Natural killer cell (primary cell): ENCODE data around the gene SYNPR. TPM values are rescaled to one million over a fixed set of nuclear protein-coding genes. Genes with fewer than 3 reads are reported as not detected.

Source experiments
- ATAC-seq, 3 donors: fragments of 150-1000 bp in 2 of 3; fragments of 200-7000 bp in 1 of 3; cut with Tn5 transposase; 1 replicate in 1 of 3; 2 replicates in 2 of 3; pipeline ENCODE4 v1.10.0; 2021; ENCODE audit warnings: mild to moderate bottlenecking in 2 of 3, moderate library complexity in 2 of 3
- DNase-seq, 2 donors: peaks; one replicate each; pipeline versions ENCODE4 v3.0.0 to v3.0.0-alpha.2; 2013 to 2021; ENCODE audit warnings: mixed read lengths in 1 of 2
- H3K27ac ChIP-seq: one replicate; pipeline ENCODE4 v1.5.1; 2013; ENCODE audit warnings: mild to moderate bottlenecking, low read length
- H3K27me3 ChIP-seq: one replicate; pipeline ENCODE4 v1.6.1; 2013; ENCODE audit warnings: low read length; ENCODE audit not compliant: control insufficient read depth, insufficient read depth
- H3K36me3 ChIP-seq: one replicate; pipeline ENCODE4 v1.6.1; 2013; ENCODE audit warnings: low read length; ENCODE audit not compliant: control insufficient read depth, insufficient read depth
- H3K4me1 ChIP-seq: one replicate; pipeline ENCODE4 v1.6.1; 2013; ENCODE audit warnings: low read length; ENCODE audit not compliant: control insufficient read depth, insufficient read depth
- H3K4me3 ChIP-seq: one replicate; pipeline ENCODE4 v1.5.1; 2013; ENCODE audit warnings: low read length
- H3K9me3 ChIP-seq: one replicate; pipeline ENCODE4 v1.6.1; 2013; ENCODE audit warnings: low read length; ENCODE audit not compliant: control insufficient read depth, insufficient read depth
- H3K27ac Mint-ChIP-seq, 2 donors: one replicate each; pipeline ENCODE4 v1.8.0; 2022; ENCODE audit warnings: mild to moderate bottlenecking in 2 of 2, mixed read lengths in 2 of 2, moderate library complexity in 1 of 2
- H3K27me3 Mint-ChIP-seq, 2 donors: one replicate each; pipeline ENCODE4 v1.8.0; 2022; ENCODE audit warnings: low read depth in 2 of 2, mixed read lengths in 2 of 2
- H3K36me3 Mint-ChIP-seq: one replicate; pipeline ENCODE4 v1.8.0; 2022; ENCODE audit warnings: mixed read lengths
- H3K4me1 Mint-ChIP-seq, 2 donors: one replicate each; pipeline ENCODE4 v1.8.0; 2022; ENCODE audit warnings: mixed read lengths in 2 of 2
- H3K4me3 Mint-ChIP-seq: one replicate; pipeline ENCODE4 v1.8.0; 2022; ENCODE audit warnings: mild to moderate bottlenecking, moderate library complexity, mixed read lengths
- H3K9me3 Mint-ChIP-seq, 2 donors: one replicate each; pipeline ENCODE4 v1.8.0; 2022; ENCODE audit warnings: mixed read lengths in 2 of 2
- CTCF ChIP-seq: fragments of 200-600 bp; IDR thresholded peaks from one replicate; pipeline ENCODE4 v1.8.0; 2022; ENCODE audit warnings: antibody characterized with exemption
- WGBS: methylation state at CpG from one replicate; pipeline ENCODE4 v1.1.7; 2013; ENCODE audit warnings: missing lambda C conversion rate; ENCODE audit not compliant: insufficient coverage; 5-methylcytosine and 5-hydroxymethylcytosine counted together
- intact Hi-C: fragments of 100-400 bp; cut with micrococcal nuclease; formaldehyde crosslinking; loops from one replicate; pipeline ENCODE4 v1.14.2; 2022
- total RNA-seq, 4 donors: library from RNA; stranded (reverse); fragments of 120-200 nt in 1 of 4; gene quantifications; one replicate each; pipeline versions ENCODE4 v1.2.3 to v1.2.4, GENCODE V29; 2013 to 2022

Gene SYNPR
- total RNA-seq, 3 donors from 2014 or later (not counting 1 experiment from before 2014, with no cell fraction given) = not detected

DNA sequence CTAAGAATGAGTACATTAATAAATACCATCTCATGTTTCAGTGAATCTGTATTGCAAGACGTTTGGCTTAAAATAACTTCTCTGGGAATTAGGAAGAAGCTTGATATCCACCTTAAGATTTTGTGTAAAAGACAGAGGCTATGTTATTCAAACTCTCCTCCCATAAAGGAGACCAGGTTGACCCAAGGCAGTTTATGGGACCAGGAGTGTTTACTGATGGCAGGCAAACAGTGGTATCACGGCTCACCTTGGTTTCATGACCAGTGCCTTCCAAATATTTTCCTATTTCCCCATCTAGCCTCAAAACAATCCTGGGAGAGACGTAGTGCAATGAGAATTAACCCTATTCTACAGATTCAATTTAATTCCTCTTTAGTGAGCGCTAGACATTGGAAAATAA is 284.2 kb downstream of the SYNPR start:
- peaks cover 3% of the 10 kb centered on the region for H3K9me3 ChIP-seq
- WGBS = 85% methylated on average over 2 of the region's 4 CpGs
- H3K36me3 ChIP-seq = no peaks in the 10 kb centered on the region
- no peak overlapping the region for H3K27ac ChIP-seq
- ATAC-seq = no peak
- Mint-ChIP-seq H3K27me3 (no peaks in the 10 kb centered on the region), H3K36me3 (no peaks in the 10 kb centered on the region), H3K9me3 (peaks cover 0 to 5% of the 10 kb centered on the region in 2 donors), H3K27ac (no peak overlapping the region), H3K4me3 (no peak overlapping the region), H3K4me1 (no peaks in the 10 kb centered on the region)
- H3K27me3 ChIP-seq = no peaks in the 10 kb centered on the region
- intact Hi-C loops = no loop called here
- no peak for TF ChIP-seq CTCF
- H3K4me3 ChIP-seq = no peak overlapping the region
- no peaks in the 10 kb centered on the region for H3K4me1 ChIP-seq
- no peak for DNase-seq

DNA sequence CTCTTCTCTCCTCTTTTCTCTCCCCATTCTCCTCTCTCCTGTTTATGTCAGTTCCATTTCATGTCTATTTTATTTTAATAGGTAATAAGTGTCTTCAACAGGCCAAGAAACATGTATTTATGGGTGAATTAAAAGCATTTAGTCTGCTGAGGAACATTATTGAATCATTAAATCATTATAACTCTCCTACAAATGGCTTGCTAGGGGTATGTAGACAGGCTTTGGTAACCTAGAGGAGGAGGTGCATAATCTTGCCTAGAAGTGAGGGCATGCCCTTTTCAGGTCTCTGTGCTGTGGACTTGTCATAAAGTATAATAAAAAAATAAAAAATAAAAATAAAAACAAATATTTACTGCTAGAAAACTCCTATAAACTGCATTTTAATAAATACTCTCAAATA is 285.5 kb downstream of the SYNPR start:
- TF ChIP-seq CTCF = no peak
- H3K27ac Mint-ChIP-seq = no peak overlapping the region
- Histone ChIP-seq H3K36me3 (no peaks in the 10 kb centered on the region), H3K27ac (no peak overlapping the region), H3K27me3 (no peaks in the 10 kb centered on the region), H3K4me3 (no peak overlapping the region), H3K9me3 (peaks cover 3% of the 10 kb centered on the region), H3K4me1 (no peaks in the 10 kb centered on the region)
- peaks cover 0 to 7% of the 10 kb centered on the region in 2 donors for H3K9me3 Mint-ChIP-seq
- DNase-seq (no peak), ATAC-seq (no peak)
- no peaks in the 10 kb centered on the region for H3K4me1 Mint-ChIP-seq
- no peak overlapping the region for H3K4me3 Mint-ChIP-seq
- H3K27me3 Mint-ChIP-seq = no peaks in the 10 kb centered on the region
- no peaks in the 10 kb centered on the region for H3K36me3 Mint-ChIP-seq
- intact Hi-C loops = no loop called here

DNA sequence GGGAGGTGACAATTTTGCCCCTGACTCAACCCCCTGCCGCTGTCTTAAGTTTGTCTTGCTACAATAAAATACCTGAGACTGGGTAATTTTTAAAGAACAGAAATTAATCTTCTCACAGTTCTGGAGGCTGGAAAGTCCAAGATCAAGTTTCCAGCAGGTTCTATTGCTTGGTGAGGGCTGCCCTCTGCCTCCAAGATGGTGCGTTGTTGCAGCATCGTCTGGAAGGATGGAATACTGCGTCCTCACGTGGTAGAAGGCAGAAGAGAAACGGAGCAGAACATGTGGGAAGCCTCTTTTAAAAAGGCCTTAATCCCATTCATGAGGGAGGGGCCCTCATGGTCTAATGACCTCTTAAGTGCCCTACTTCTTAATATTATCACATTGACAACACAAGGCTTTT is 287.1 kb downstream of the SYNPR start:
- Mint-ChIP-seq H3K4me1 (no peaks in the 10 kb centered on the region), H3K36me3 (no peaks in the 10 kb centered on the region), H3K4me3 (no peak overlapping the region), H3K27me3 (no peaks in the 10 kb centered on the region), H3K27ac (no peak overlapping the region), H3K9me3 (peaks cover under 1 to 8% of the 10 kb centered on the region in 2 donors)
- no peak overlapping the region for H3K4me3 ChIP-seq
- no peak for TF ChIP-seq CTCF
- 74% methylated on average over 6 of the region's 6 CpGs for whole genome bisulfite sequencing
- no peak for ATAC-seq
- H3K27ac ChIP-seq = no peak overlapping the region
- DNase-seq = no peak
- no peaks in the 10 kb centered on the region for H3K27me3 ChIP-seq
- H3K36me3 ChIP-seq = no peaks in the 10 kb centered on the region
- H3K4me1 ChIP-seq = no peaks in the 10 kb centered on the region
- intact Hi-C loops = no loop called here
- H3K9me3 ChIP-seq = peaks cover 3% of the 10 kb centered on the region

DNA sequence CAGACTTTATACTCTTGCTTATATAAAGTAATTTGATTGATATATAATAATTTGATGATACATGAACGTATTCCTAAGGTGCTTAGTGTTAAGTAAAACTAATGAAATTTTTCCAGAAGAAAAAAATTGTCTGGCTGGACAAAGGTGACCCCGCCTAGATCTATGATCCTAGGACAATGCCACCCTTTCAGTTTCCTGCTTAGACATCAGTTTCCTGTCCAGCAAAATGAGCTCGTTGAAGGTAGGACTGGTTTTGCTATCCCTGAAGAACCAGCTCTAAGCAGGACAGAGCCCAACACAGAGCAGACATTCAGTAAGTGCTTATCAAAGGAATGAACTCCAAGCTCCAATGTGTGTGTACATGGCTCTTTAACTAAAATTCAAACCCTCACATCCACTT is 293.6 kb downstream of the SYNPR start:
- peaks cover 9 to 10% of the 10 kb centered on the region in 2 donors for H3K9me3 Mint-ChIP-seq
- H3K9me3 ChIP-seq = peaks cover 3% of the 10 kb centered on the region
- no peak overlapping the region for H3K27ac Mint-ChIP-seq
- no peak overlapping the region for H3K4me3 Mint-ChIP-seq
- no peaks in the 10 kb centered on the region for H3K27me3 Mint-ChIP-seq
- no peaks in the 10 kb centered on the region for H3K36me3 Mint-ChIP-seq
- WGBS = 74% methylated on average over 3 of the region's 3 CpGs
- no peaks in the 10 kb centered on the region for H3K4me1 ChIP-seq
- no peak for TF ChIP-seq CTCF
- no peak for ATAC-seq
- no peak overlapping the region for H3K27ac ChIP-seq
- no peak overlapping the region for H3K4me3 ChIP-seq
- no peak for DNase-seq
- H3K27me3 ChIP-seq = no peaks in the 10 kb centered on the region
- no peaks in the 10 kb centered on the region for H3K36me3 ChIP-seq
- intact Hi-C loops = no loop called here
- H3K4me1 Mint-ChIP-seq = no peaks in the 10 kb centered on the region
